Stimulated activated CD8-positive, alpha-beta memory T cell treated with anti-CD3 and anti-CD28 coated beads, Interleukin-2, amount 100 ng/mL, for 1 hour (primary cell): Measurements from ENCODE around the gene SKA3.
"Not testable (repeated sequence)": the region's sequence is repeated elsewhere in the genome, so short reads cannot be mapped to it uniquely, and the experiment has no call there.

Source experiments
- DNase-seq, 2 donors: peaks; one replicate each; pipeline ENCODE4 v3.0.0-alpha.2; 2020; ENCODE audit warnings: low read depth in 2 of 2

SKA3 gene

GRCh38 chr13:21171420-21171819, 4.9 kb downstream of the SKA3 start:
- DNase-seq, result no peak

GRCh38 chr13:21165606-21166005, 10.7 kb downstream of the SKA3 start:
- not testable (repeated sequence) for DNase-seq

GRCh38 chr13:21164631-21165030, 11.7 kb downstream of the SKA3 start:
- DNase-seq, result no peak

- DNase-seq, result no peak
Observed at GRCh38 chr13:21152251-21152899, 24.0 kb downstream of the SKA3 start.

GRCh38 chr13:21150013-21150412, 26.3 kb downstream of the SKA3 start:
- DNase-seq, result no peak

GRCh38 chr13:21149568-21149967, 26.8 kb downstream of the SKA3 start:
- DNase-seq, result no peak

- no peak for DNase-seq
Observed at GRCh38 chr13:21148557-21149258, 27.6 kb downstream of the SKA3 start.

GRCh38 chr13:21147827-21148226, 28.5 kb downstream of the SKA3 start:
- DNase-seq, result no peak

- DNase-seq, result no peak
Observed at GRCh38 chr13:21142766-21143165, 33.6 kb downstream of the SKA3 start.

GRCh38 chr13:21139374-21139773, 37.0 kb downstream of the SKA3 start:
- DNase-seq, result no peak

GRCh38 chr13:21138561-21138960, 37.8 kb downstream of the SKA3 start:
- DNase-seq, result no peak

- no peak for DNase-seq
Observed at GRCh38 chr13:21137696-21138095, 38.7 kb downstream of the SKA3 start.

GRCh38 chr13:21135833-21136232, 40.5 kb downstream of the SKA3 start:
- DNase-seq, result not testable (repeated sequence)

- DNase-seq, result no peak
Observed at GRCh38 chr13:21134475-21134874, 41.9 kb downstream of the SKA3 start.

GRCh38 chr13:21133077-21133476, 43.3 kb downstream of the SKA3 start:
- DNase-seq, result no peak

GRCh38 chr13:21130116-21130515, 46.2 kb downstream of the SKA3 start:
- DNase-seq, result no peak

- no peak for DNase-seq
Observed at GRCh38 chr13:21124852-21125251, 51.5 kb downstream of the SKA3 start.

- no peak for DNase-seq
Observed at GRCh38 chr13:21123956-21124355, 52.4 kb downstream of the SKA3 start.

- DNase-seq, result no peak
Observed at GRCh38 chr13:21121616-21122015, 54.7 kb downstream of the SKA3 start.

- DNase-seq, result no peak
Observed at GRCh38 chr13:21120191-21120590, 56.2 kb downstream of the SKA3 start.

GRCh38 chr13:21119526-21119925, 56.8 kb downstream of the SKA3 start:
- DNase-seq, result no peak

GRCh38 chr13:21118180-21118579, 58.2 kb downstream of the SKA3 start:
- no peak for DNase-seq

GRCh38 chr13:21117104-21117809, 59.1 kb downstream of the SKA3 start:
- DNase-seq, result no peak
